GM08714 (cell line): ENCODE results near the gene ADAT2.
"Not testable (repeated sequence)": the region's sequence is repeated elsewhere in the genome, so short reads cannot be mapped to it uniquely, and the experiment has no call there.

ENCODE experiments used
- H3K4me3 ChIP-seq: fragments of 200-500 bp; sonication (Bioruptor generic); 2 replicates; pipeline ENCODE4 v1.5.1; 2014; ENCODE audit warnings: mild to moderate bottlenecking, low read length, inconsistent platforms
- ZNF274 ChIP-seq: IDR thresholded peaks from 2 replicates; pipeline ENCODE4 v1.6.1; 2012; ENCODE audit warnings: mild to moderate bottlenecking, low read depth, low read length

ADAT2 gene

DNA sequence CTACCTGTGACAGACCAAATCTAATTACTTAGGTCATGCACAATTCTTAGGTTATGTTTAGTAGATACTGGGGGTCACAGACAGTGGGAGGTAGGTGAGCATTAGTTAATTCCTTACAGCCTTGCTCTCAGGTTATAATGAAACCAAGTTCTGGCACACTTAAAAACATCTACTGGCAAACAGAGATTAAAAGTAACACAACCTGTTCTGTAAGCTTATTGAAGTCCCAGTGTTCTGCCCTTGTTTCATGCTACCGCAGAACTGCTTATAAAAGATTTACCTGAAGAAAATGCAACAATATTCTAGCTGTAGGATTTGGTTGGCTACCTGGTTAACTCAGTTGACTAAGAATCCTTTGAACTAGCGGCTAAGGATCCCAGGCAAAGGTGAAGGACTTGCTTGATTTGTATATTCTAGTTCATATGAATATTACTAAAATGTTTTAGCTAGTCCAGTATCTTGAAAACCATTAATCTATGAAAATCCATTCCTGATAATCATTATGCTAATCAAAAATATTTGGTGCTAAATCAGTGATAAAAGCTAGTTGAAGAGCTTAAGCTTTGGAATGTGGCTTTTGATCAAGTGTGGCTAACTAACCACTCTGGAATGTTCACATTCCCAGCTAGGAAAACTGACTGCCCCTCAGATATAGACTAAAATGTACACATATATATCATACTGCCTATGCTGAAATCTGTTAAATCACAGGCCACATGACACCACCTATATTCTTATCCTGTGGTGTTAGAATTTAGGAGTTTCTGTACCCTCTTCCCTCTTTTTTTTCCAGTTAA is 7.3 kb upstream of the ADAT2 start:
- no peak overlapping the region for H3K4me3 ChIP-seq
- no peak for TF ChIP-seq ZNF274

DNA sequence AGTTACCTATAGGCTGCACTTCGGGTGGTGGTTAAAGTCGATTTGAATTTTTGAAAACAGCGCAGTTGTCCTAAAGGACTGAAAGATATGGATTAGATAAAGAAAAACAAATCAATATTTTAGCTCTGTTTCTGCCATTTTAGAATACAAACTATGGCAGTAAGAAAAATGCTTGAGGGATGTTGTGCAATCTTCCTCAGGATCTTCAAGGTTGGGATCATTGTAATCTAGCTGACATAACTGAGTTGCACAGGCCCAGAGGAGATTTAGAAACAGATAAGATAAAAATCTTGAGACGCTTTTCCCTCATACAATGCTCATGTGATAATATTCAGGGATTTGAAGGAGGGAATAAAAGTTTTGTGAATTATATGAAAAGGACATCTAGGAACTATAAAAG is 1.0 kb upstream of the ADAT2 start:
- TF ChIP-seq ZNF274 = no peak
- H3K4me3 ChIP-seq = peak overlapping the region; percentile 75

DNA sequence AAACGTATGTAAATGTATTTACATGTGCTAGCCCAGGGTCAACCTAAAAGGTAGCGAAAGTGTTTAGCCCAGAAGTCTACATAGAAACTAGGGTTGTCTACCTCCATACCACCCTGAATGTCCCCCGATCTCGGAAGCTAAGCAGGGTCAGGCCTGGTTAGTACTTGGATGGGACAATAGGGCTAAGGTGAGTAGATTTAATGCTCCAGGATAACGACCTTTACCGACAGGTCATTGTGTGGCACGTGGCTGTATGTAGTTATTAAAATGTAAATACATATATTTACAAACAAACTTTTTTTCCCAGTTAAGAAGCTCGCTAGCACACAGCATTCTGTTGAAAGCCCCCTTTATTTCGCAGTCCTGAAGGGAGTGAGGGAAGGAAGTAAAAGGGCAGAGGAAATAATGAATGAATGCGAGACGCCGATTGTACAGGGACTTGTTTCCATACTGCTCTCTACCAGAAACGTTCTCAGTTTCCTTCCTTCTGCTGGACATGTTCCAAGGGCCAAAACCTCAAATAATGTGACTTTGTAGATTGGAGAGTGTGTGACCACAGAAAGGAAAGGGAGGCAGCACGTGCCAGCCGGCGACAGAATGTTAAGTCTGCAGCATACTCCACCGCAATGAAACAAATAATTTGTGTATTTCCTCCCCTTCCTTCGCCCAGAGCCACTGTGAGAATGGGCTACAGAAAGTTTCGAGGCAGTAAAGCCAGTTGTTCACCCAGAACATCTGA is 612 bp downstream of the ADAT2 start:
- H3K4me3 ChIP-seq = peak overlapping the region; percentile 75
- TF ChIP-seq ZNF274 = no peak

DNA sequence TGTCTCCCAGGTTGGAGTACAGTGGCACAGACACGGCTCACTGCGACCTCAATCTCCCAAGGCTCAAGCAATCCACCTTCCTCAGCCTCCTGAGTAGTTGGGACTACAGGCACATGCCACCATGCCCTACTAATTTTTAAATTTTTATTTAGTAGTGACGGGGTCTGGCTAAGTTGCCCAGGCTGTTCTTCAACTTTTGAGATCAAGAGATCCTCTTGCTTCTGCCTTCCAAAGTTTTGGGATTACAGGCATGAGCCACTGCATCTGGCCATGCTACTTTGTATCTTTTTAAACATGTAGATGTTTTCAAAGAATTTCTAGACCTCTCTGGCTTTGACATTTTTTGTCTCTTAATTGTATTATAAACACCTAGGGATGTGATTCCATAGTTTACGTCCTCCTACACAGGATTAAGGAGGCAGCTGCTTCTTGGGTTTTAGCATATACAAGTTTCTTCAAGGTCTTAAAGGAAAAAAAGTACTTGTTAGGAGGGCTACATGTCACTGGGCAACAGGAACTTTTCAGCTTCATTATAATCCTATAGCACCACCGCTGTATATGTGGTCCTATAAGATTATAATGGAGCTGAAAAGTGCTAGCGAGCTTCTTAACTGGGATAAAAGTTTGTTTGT is 1.3 kb downstream of the ADAT2 start:
- peak overlapping the region; percentile 75 for H3K4me3 ChIP-seq
- no peak for TF ChIP-seq ZNF274

DNA sequence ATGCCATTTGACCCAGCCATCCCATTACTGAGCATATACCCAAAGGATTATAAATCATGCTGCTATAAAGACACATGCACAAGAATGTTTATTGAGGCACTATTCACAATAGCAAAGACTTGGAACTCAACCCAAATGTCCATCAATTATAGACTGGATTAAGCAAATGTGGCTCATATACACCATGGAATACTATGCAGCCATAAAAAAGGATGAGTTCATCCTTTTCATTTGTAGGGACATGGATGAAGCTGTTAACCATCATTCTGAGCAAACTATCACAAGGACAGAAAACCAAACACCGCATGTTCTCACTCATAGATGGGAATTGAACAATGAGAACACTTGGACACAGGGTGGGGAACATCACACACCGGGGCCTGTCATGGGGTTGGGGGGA is 2.6 kb downstream of the ADAT2 start:
- not testable (repeated sequence) for H3K4me3 ChIP-seq

DNA sequence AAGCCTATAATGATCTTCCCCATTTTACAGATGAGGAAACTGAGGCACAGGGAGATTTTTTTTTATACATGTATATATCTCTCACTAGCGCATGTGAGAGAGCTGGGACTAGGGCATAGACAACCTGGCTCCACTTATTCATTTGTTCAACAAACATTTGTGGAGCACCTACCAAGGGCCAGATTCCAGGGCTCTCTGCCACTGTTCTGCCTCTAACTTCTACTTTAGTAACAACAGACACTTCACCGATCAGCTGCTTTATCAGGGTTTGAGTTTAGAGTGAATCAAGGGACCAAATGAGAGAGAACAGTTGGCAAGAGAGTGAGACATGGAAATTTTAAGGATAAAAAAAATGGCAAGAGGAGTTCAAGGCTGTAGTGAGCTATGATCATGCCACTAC is 7.4 kb downstream of the ADAT2 start:
- TF ChIP-seq ZNF274 = no peak
- H3K4me3 ChIP-seq = no peak overlapping the region

DNA sequence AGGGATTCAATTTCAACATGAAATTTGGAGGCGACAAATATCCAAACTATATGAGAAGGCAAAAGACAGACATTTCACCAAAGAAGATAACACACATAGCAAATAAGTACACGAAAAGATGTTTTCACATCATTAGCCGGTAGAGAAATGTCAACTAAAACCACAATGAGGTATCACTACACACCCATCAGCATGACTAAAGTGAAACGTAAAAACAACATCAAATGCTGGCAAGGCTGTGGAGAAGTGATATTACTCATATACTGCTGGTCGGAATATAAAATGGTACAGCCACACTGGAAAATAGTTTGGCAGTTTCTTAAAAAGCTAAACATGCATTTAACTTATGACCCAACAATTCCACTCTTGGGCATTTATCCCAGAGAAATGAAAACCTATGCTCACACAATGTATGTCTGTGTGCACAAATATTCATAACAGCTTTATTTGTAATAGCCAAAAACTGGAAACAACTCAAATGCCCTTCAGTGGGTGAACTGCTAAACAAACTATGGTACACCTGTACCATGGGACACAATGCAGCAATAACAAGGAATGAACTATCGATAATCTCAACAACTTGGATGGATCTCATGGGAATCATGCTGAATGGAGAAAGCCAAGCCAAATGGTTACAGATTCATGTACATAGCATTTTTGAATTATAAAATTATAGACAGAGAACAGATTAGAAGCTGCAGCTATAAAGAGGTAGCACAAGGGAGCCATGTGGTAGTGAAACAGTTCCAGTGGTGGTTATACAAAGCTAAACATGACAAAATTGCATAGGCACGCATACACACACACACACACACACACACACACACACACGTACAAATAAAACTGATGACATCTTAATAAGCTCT is 8.6 kb downstream of the ADAT2 start:
- no peak for TF ChIP-seq ZNF274
- no peak overlapping the region for H3K4me3 ChIP-seq

DNA sequence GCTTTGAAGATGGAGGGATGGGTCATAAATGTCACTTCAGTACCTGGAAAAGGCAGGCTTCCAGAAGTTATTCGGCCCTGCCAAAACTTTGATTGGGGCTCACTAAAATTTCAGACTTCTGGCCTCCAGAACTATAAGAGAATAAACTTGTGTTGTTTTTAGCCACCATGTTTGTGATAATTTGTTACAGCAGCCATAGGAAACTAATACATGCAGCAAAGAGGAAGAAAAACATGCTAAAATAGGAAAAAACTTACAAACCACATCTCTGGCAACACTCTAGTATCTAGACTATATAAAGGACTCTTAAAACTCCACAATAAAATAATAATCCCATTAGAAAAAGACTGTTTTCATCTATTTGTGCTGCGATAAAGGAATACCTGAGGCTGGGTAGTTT is 9.5 kb downstream of the ADAT2 start:
- TF ChIP-seq ZNF274 = no peak
- H3K4me3 ChIP-seq = no peak overlapping the region

DNA sequence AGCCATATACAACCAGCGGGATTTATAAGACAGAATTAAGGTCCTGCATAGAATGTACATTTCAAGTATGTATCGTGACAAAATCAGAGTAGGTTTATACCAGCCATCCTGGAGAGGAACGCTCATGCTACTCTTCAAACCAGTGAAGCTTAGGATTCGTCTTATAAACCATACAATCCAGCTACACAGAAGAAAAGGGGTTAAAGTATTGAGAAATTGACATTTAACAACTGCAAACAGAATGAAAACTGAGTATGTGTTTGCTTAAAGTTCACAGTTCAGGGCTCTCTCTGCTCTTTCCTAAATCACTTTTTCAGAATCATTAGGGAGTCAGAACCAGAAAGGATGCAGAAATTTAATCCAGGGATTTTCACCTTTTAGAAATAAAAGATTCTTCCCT is 17.9 kb downstream of the ADAT2 start:
- no peak for TF ChIP-seq ZNF274
- no peak overlapping the region for H3K4me3 ChIP-seq

DNA sequence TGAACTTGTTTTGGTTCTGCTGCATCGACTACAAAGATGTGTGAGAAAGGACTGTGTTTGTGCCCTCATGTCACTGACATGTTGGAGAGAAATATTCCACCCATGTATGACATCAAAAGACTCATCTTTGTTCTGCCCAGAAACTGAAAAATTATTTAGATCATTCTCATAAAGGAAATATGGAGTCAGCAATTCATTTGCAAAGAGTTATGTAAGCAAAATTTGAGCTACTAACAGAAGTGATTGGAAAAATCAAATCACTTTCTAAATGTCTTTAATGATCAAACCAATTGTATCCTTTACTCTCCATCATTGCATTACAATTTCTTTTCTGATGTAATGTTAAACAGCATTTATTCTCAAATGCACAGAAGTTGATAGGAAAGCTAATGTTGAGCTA is 19.3 kb downstream of the ADAT2 start:
- no peak overlapping the region for H3K4me3 ChIP-seq
- TF ChIP-seq ZNF274 = no peak

DNA sequence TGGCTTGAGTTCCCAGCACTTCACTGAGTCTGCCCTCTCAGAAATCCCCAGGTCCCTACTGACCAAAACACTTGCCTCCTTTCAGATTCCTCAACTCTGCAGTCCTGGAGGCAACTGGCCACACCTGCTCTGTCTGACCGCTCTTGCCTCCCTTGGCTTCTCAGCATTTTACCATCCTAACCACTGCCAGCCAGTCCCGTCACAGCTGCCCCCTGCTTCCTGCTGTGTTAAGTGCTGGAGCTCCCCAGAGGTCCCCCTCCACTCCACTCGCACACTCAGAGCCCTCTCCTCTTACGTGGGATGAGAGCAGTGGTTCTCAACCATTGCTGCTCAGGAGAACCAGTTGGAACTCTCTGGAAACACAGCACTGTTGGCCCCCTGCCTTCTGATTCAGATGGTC is 20.5 kb downstream of the ADAT2 start:
- no peak for TF ChIP-seq ZNF274
- no peak overlapping the region for H3K4me3 ChIP-seq

DNA sequence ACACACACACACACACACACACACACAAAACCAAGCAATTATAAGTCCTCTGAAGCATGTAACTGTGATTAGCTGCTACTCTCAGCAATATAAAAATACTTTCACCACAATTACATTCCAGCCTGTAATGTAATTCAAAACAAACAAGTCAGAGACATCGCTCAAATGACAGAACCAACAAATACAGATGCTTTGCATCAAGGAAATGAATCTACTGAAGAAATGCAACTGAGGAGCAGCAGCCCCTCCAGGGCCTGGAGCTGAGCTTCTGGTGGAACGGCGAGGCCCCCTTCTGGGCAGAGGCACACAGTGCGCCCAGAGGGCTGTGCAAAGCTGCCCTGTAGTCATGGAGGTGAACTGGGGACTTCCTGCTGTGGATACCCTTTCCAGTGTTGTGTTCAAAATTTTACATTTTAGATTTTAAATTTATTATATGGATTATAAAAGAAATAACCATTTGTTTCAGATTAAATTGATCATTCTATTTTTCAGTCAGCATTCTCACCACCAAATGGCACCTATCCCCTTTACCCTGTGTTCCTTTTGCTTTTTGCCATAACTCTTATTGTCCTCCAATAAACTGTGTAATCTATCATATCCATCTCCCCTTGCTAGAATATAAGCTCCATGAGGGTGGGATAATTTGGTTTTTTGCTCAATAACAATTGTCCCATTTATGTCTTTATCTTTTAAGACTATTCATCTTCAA is 23.2 kb downstream of the ADAT2 start:
- TF ChIP-seq ZNF274 = no peak
- H3K4me3 ChIP-seq = no peak overlapping the region

DNA sequence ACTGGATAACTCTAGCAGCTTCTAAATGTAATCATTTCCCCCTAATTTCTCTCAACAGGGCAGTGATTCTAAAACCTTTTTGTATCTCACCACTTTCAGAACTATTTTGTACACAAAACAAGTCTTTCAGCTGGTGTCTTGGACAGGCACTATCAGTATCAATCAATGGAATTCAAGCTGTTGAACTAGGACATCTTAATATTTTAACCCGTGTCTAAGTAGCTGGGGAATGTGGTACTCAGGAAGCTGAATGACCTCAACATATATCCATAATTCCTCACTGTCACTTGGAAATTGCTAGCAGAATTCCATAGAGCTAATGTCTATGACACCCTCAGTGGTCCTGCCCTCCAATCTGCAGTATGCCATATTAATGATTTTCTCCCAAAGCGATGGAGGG is 24.5 kb downstream of the ADAT2 start:
- no peak for TF ChIP-seq ZNF274

DNA sequence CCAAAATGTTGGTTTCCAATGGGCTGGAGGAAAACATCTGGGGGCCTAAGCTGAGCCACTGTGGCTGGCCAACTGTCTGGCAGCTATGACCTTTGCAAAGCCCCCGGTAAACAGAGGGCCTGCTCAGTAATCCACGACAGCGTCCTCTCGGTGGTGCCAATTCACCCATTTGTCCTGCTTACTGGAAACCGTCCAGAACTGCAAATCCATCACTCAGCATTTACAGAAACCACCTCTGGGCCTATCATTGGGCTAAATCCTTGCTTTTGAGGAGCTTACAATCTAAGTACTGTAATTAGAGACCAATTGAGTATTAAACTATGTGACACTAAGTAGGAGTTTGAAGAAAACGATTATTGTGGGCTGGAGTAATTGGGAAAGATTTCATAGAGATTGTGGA is 31.0 kb downstream of the ADAT2 start:
- no peak overlapping the region for H3K4me3 ChIP-seq
- TF ChIP-seq ZNF274 = no peak

More for the DNA sequence above, 24.5 kb downstream of the ADAT2 start:
- no peak overlapping the region for H3K4me3 ChIP-seq
